Lower leg skin (tissue), 4 donors: Measurements from ENCODE around the gene POLA1. TPM values are rescaled to one million over a fixed set of nuclear protein-coding genes. Genes with fewer than 3 reads are reported as not detected.

ENCODE experiments used
- DNase-seq, 2 donors: peaks; one replicate each; pipeline ENCODE4 v3.0.0-alpha.2; 2019; ENCODE audit warnings: low spot score in 2 of 2
- H3K4me3 ChIP-seq: fragments of 200-600 bp; sonication (generic); 2 replicates; pipeline ENCODE4 v1.5.1; 2017; ENCODE audit warnings: mild to moderate bottlenecking, low read depth; ENCODE audit not compliant: poor library complexity, severe bottlenecking
- POLR2A ChIP-seq, 2 donors: fragments of 450-650 bp; IDR thresholded peaks; one replicate each; pipeline ENCODE4 v1.6.1; 2016 to 2017; ENCODE audit warnings: antibody characterized with exemption in 2 of 2, mild to moderate bottlenecking in 1 of 2, moderate library complexity in 1 of 2
- WGBS, 2 donors: methylation state at CpG; one replicate each; pipeline ENCODE4 v1.1.5; 2018; 5-methylcytosine and 5-hydroxymethylcytosine counted together
- intact Hi-C: fragments of 100-400 bp; cut with DNase I; formaldehyde crosslinking; loops from one replicate; pipeline ENCODE4 v1.15.0; 2023; ENCODE audit warnings: low total_unique reads
- total RNA-seq, 4 donors: library from RNA; depleted of rRNA; stranded (reverse); fragments of >200 nt; gene quantifications; one replicate each; pipeline ENCODE4 v1.1.0, GENCODE V29; 2016
- TF ChIP-seq, protein P1 (sequence below), 3 donors: fragments of 450-650 bp; IDR thresholded peaks; one replicate each; pipeline ENCODE4 v1.5.1; 2016; ENCODE audit warnings: antibody characterized with exemption in 3 of 3, mild to moderate bottlenecking in 3 of 3, moderate library complexity in 2 of 3

POLA1 gene
- total RNA-seq, 4 donors from 2014 or later = 7.1 to 12.5 (median 8.1) TPM

- no peak for TF ChIP-seq POLR2A (IDR thresholded peaks at IDR 0.05)
- TF ChIP-seq, protein P1, sequence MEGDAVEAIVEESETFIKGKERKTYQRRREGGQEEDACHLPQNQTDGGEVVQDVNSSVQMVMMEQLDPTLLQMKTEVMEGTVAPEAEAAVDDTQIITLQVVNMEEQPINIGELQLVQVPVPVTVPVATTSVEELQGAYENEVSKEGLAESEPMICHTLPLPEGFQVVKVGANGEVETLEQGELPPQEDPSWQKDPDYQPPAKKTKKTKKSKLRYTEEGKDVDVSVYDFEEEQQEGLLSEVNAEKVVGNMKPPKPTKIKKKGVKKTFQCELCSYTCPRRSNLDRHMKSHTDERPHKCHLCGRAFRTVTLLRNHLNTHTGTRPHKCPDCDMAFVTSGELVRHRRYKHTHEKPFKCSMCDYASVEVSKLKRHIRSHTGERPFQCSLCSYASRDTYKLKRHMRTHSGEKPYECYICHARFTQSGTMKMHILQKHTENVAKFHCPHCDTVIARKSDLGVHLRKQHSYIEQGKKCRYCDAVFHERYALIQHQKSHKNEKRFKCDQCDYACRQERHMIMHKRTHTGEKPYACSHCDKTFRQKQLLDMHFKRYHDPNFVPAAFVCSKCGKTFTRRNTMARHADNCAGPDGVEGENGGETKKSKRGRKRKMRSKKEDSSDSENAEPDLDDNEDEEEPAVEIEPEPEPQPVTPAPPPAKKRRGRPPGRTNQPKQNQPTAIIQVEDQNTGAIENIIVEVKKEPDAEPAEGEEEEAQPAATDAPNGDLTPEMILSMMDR (IDR thresholded peaks at IDR 0.05) = no peak
- intact Hi-C loops = no loop called here
- H3K4me3 ChIP-seq = no peak overlapping the region
- DNase-seq = no peak
- 78 to 82% methylated on average over 6 of the region's 6 CpGs for WGBS, 2 donors
These were observed 39.2 kb downstream of the POLA1 start for GRCh38 chrX:24732766-24733500.

DNA sequence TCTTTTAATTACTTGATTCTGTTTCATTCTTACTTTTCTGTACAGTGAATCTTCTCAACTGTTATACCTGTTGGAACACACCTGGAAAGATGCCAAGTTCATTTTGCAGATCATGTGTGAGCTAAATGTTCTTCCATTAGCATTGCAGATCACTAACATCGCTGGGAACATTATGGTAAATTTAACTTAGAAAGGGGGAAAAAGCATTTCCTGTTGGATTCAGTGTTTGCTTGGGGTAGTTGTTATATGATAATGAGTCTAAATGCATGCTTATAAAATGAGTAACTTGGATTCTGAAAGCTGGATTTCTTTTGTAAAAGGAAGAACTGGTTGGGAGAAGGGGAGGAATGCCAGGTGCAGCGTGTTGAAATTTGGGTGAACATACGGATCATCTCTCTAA, 47.6 kb downstream of the POLA1 start:
- no peak for TF ChIP-seq POLR2A (IDR thresholded peaks at IDR 0.05)
- TF ChIP-seq, protein P1 (IDR thresholded peaks at IDR 0.05) = no peak
- H3K4me3 ChIP-seq = no peak overlapping the region
- WGBS, 2 donors = 56 to 94% methylated on average over 3 of the region's 3 CpGs
- no peak for DNase-seq
- intact Hi-C loops = no loop called here

- no peak for DNase-seq
- TF ChIP-seq POLR2A (IDR thresholded peaks at IDR 0.05) = no peak
- TF ChIP-seq, protein P1 (IDR thresholded peaks at IDR 0.05) = no peak
- H3K4me3 ChIP-seq = no peak overlapping the region
- 50 to 70% methylated on average over 3 of the region's 3 CpGs for WGBS, 2 donors
- intact Hi-C loops = no loop called here
These were observed 54.5 kb downstream of the POLA1 start for GRCh38 chrX:24748196-24748595.

GRCh38 chrX:24759786-24760185, 66.1 kb downstream of the POLA1 start:
- WGBS, 2 donors = 82 to 91% methylated on average over 2 of the region's 2 CpGs
- no peak overlapping the region for H3K4me3 ChIP-seq
- intact Hi-C loops = no loop called here
- TF ChIP-seq, protein P1 (IDR thresholded peaks at IDR 0.05) = no peak
- TF ChIP-seq POLR2A (IDR thresholded peaks at IDR 0.05) = no peak
- no peak for DNase-seq

DNA sequence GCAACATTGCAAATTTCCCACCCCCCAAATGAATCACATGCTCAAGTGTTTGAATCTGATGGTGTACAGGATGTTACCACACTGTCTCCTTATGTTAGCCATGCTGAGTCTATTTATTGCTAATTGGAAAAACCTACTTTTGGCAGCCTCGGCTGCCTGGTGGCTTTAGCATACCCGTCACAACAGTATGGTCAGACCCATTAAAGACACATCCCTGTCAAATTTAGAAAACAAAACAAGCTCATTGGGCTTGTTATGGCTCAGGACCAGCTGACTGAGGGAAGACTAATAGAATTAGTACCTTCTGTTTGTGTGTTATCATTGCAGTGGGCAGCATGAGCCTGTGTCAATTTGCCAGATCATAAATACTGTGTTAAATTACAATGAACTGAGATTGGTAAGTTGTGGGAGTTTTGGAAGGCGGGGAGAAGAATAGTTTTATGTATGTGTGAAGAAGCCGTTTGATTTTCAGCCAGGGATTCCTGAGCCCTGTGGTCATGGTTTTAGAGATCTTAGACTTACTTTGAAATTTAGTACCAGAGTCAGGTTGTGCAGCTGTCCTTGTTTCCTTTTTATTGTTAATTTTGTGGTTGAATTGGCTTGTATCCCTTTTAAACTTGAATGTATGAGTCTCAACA, 66.8 kb downstream of the POLA1 start:
- H3K4me3 ChIP-seq = no peak overlapping the region
- DNase-seq = no peak
- TF ChIP-seq POLR2A (IDR thresholded peaks at IDR 0.05) = no peak
- TF ChIP-seq, protein P1 (IDR thresholded peaks at IDR 0.05) = no peak
- 55 to 69% methylated on average over 4 of the region's 4 CpGs for WGBS, 2 donors
- intact Hi-C loops = no loop called here
